ENCODE measurements around the gene FRRS1L.
A peak's percentile ranks its signal among the peaks of the same experiment; 100 is the strongest.

Gene FRRS1L, protein sequence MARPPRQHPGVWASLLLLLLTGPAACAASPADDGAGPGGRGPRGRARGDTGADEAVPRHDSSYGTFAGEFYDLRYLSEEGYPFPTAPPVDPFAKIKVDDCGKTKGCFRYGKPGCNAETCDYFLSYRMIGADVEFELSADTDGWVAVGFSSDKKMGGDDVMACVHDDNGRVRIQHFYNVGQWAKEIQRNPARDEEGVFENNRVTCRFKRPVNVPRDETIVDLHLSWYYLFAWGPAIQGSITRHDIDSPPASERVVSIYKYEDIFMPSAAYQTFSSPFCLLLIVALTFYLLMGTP

DNA sequence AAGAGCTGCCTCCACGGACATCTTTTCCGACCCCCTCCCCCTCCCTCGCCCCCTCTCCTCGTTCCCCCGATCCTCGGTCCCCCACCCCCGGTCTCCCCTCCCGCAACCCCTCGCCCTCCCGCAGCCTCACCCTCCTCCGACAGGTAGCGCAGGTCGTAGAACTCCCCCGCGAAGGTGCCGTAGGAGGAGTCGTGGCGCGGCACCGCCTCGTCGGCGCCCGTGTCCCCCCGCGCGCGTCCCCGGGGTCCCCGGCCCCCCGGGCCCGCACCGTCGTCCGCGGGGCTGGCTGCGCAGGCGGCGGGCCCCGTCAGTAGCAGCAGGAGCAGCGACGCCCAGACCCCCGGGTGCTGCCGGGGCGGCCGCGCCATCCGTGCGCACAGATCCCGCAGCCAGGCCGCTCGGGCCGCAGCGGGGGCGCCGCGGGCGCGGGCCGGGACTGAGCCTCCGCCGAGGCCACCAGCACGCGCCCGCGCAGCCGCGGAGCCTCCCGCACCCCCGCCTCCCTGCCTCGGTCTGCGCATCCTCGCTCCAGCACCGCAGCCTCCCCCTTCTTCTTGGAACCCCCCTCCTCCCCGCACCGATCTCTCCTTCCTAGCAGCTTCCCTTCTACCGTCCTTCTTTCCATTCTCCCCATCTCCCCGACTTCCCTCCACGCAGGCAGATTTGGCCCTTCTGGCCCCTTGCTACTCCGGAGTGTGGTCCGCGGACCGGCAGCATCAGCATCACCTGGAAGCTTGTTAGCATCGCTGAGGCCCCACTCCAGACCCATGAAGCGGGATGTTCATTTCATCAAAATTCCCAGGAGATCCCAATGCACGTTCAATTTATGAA is at the start of gene FRRS1L:
Gene FRRS1L (minus strand): TSS at position 479 of the 831 bp plus-strand sequence. CDS start 111 bp downstream, at position 368.
- DNase-seq: no peak

DNA sequence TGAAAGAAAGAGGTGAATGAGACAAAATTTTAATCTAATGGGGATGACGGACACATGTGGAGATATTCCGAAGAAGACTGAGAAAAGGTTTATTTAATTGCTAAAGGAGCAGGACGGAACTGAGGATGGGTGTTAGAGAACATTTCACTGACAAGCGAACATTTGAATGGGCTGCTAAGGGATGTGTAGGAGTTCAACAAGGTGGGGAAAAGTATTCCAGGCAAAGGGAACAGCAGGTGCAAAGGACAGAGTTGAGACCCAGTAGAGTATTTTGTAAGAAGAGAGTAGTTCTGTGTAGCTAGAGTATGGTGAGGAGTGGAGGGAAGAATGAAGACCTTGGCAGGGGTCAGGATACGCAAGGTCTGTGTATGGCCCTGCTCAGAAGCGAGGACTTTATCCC is 47.4 kb upstream of the FRRS1L start:
- DNase-seq: no peak

DNA sequence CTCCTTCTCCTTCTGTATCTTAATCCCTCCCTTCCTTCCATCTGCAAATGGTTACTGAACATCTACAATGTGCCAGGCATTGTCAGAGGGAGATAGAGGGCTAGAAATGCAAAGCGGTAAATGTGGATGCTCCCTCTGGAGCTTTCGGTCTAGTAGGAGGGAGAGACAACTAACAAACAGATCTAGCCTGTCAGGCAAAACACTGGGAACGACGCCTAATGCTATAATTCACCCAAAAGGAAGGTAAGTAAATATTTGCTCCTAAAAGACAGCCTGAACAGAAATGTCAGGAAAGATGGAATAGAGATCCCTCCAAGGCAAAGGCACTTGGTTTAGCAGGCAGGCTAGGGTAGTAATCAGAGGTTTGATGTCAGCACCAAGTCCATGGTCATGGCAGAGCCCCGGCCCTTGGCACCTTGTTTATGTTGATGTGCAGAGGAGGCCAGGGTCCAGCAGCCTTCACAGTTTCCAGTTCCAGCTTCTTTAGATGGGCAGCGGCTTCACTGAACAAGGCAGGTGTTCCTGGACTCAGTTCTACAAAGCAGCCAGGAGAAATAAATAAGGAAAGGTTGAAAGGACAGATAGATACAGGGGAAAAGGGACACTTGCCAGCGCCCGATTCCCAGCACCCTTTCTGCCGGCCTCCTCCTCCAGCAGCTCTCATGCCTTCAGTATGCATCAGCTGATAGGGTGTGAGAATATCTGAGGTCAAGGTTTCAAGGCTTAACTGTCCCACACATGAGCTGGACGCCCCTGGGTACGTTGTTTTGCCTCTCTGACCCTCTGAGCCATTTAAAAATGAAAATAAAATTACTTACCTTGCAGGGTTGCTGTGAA is 46.5 kb upstream of the FRRS1L start:
- DNase-seq: no peak

DNA sequence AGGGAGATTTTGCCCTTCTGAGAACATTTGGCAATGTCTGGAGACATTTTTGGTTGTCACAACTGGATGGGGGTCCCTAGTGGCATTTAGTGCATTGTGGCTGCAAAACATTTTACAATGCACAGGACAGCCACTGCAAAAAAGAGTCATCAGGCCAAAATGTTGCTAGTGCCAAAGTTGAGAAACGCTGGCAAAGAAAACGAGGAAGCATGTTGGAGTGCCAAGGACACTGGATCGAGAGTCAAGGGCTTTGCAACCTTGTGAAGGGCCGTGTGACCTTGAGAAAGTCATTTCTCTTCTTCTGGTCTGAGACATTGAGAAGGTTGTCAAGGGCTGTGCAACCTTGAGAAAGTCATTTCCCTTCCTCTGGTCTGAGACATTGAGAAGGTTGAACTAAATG is 45.7 kb upstream of the FRRS1L start:
- DNase-seq: no peak

DNA sequence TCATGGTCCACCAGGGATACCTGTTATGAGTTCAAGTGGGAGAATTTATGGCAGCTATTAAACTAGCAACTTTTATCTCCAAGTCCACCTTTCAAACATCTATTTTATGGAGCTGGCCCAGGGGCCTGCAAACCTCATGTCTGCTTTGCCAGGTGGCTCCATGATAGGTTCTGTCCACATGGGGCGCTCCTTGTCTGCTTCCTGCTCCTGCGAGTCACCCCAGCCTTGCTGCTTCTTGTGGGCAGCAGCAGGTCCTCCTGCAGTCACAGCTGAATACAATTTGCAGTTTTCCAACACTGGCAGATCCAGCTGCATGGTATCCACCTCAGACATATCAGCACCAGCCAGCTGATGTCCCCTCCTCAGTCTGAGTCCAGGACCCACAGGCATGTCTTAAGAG is 39.6 kb upstream of the FRRS1L start:
- no peak for DNase-seq

DNA sequence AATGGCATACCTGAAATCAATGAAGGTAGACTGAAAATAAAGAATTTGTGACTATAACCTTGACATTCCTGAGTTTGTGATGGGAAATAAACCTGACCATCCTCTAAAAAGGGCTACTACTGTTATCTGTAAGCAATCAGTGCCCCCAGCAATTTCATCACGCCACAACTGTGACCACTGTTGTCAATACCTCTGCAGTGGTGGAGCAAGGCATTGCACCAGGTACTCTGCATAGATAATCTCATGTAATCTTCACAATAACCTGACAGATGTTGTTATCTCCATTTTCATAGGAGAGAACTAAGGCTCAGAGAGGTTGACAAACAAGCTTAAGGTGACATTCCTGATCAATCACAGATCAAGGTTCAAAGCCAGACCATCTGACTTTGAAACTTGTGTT is 38.5 kb upstream of the FRRS1L start:
- no peak for DNase-seq

DNA sequence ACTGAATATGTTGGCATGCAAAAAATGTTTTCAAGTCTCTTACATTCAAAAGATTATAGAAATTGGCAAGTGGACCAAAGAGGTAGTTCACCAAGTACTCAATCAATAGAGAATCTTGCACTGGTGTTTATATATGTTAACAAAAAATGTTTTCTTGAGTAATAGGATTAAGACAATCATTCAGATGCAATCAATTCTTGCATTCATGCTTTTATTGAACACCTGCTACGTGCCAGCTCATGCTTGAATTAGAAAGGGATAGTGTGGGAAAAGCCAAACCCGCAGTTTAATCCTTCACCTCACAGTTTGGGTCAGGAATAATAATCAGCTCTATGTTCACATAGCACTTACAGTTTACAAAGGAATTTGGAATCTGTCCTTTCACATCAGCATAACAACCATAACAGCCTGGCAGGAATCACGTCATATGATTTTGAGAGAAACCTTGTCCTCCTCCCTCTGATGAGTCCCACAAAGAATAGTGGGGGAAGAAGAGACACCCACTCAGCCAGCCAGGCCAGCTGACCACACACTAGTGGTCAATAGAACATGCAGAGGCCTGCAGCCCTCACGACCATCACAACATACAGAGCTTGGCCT is 36.8 kb upstream of the FRRS1L start:
- DNase-seq: no peak

DNA sequence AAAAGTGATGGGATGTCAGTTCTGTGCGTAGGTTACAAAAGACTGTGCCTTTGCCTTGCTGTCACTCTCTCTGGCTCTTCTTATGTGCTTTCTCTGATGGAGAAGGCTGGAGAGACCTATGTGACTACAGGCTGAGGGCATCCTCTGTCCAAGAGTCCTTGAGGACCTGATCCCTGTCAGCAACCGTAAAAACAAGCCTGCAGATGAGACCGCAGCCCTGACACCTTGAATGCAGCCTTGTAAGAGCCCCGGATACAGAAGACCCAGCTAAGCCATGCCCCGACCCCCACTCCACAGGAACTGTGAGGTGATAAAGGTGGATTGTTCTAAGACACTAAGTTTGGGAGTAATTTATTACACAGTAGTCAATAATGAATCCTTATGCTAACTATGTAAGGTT is 32.6 kb upstream of the FRRS1L start:
- no peak for DNase-seq

DNA sequence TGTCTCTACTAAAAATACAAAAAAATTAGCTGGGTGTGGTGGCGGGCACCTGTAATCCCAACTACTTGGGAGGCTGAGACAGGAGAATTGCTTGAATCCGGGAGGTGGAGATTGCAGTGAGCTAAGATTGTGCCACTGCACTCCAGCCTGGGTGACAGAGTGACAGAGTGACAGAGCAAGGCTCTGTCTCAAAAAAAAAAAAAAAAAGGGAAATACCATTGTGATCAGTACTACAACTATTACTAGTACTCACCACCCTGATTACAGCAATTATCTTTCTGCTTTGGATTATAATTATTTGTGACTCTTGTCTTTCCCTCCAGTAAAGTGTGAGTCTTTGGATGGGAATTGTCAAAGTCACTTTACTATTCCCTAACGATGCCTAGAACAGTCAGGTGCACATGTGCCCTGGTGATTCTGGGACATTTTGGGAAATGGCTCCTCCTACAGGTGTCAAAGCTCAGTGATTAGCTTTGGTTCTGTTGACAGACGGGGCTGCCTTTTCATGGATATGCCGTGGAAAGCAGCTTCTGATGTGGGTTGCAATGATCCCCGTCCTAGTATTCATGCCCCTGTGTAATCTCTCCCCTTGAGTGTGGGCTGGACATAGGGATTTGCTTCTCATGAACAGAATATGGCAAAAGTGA is 31.8 kb upstream of the FRRS1L start:
- DNase-seq: no peak

DNA sequence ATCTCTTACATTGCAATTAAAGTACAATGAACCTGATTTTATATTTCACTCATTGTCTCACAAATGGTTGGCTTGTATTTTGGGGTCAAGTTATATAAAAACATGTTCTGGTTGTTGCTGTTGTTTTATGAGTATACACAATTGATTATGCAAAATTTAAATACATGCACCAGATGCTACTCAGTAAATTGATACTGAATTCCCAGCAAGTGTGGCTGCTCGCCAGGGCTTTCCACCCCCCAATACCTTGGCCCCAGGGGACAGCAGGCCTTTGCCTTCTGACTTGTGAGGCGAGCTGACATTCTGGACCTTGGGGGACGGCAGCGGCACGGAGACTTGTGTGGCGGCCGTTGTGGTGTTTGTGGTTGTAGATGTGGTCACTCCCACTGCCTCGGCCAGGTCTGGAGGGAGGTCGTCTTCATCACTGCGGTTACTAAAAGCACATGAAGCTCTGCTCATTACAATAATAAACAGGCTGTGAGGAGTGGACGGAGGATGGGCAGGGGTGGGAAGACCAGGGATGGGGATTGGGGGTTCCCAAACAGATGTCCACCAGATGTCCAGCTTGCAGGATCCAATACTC is 27.0 kb upstream of the FRRS1L start:
- no peak for DNase-seq

DNA sequence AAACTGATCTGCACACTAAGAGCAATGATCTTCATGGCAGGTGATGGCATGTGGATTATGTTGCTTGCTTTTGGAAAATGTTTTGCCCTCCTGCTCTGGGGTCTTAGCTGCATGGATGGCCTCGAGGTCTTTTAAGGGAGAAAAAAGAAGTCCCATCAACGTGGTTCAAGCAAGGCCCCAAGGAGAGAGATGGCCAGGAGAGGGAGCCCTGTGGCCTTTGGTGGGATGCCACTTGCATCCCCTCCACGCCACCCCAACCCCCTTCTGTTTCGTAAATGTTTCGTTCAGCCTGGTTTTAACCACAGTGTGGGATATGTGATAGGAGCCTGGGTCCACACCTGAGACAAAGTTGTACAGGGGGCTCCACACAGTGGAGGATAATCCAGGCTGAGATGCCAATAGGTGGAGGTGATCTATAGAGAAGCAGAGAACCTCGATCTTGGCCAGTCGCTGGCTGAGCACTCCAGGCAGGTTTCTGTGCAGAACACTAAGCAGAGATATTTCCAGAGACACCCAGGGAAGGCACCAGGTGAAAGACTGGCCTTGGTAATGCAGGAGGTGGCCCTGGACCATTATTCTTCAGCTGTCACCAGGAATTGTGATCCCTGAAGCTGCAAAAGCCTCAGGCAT is 25.8 kb upstream of the FRRS1L start:
- no peak for DNase-seq

DNA sequence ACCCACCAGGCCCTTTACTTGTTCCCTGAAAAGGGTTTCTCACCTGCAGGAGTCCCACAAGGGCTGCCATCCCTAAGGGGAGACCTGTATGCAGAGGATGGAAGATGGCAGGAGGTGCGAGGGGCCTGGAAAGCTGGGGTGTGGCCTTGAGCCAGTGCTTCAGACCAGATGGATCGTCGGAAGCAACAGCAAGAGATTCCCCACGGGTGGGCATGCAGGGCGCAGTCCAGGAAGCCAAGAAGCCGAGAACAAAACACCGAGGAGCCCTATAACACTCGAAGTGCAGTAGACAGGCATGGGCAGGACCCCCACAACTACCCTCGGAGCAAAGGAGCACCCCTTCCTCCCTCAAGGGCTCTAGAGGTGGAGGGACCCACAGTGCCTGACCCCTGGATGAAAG is 24.7 kb upstream of the FRRS1L start:
- DNase-seq: no peak

DNA sequence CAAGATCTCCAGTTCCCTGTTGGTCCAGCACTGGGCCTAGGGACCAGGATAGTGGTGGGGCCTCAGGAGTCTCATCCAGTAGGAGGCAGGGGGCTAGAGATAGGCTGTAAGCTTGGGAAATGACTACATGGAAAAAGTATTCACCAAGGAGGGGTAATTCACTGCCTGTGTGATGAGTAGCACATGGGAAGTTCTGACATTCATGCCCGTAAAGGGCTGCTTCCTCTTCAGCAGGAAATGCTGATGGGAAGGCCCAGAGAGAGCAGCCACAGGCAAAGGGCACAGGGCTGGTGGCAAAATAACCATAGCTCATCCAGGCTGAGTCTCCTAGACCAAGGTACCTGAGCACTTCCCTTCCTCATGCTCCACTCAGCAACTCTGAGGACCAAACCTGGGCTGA is 23.1 kb upstream of the FRRS1L start:
- DNase-seq: no peak

DNA sequence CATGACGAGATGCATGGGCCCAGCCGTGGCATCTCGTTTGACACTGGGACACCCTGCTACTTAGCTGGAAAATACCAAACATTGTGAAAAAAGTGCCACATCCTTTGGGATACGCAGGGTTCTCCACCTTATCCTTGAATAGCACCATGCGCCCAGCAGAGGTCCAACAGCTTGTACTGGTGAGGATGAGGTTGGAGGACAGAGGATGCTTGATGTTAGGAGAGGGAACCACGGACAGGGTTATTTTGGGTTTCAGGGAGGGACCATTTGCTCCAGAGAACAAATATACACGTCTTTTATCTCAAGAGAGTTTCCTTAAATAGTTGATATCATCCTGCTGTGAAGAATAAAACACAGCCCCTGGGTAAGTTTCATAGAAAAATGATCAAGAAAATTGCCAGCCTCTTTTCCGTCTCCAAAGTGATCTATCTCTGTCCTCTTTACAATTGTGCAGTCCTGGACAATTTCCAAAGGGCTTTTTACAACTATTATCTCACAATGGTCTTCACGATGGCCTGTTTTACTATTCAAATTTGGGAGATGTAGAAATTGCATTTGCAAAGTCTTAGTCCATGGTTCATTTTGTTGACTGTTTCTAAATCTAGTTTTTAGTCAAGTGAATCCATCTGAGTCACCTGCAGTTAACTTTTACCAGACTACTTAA is 19.9 kb upstream of the FRRS1L start:
- DNase-seq: no peak

DNA sequence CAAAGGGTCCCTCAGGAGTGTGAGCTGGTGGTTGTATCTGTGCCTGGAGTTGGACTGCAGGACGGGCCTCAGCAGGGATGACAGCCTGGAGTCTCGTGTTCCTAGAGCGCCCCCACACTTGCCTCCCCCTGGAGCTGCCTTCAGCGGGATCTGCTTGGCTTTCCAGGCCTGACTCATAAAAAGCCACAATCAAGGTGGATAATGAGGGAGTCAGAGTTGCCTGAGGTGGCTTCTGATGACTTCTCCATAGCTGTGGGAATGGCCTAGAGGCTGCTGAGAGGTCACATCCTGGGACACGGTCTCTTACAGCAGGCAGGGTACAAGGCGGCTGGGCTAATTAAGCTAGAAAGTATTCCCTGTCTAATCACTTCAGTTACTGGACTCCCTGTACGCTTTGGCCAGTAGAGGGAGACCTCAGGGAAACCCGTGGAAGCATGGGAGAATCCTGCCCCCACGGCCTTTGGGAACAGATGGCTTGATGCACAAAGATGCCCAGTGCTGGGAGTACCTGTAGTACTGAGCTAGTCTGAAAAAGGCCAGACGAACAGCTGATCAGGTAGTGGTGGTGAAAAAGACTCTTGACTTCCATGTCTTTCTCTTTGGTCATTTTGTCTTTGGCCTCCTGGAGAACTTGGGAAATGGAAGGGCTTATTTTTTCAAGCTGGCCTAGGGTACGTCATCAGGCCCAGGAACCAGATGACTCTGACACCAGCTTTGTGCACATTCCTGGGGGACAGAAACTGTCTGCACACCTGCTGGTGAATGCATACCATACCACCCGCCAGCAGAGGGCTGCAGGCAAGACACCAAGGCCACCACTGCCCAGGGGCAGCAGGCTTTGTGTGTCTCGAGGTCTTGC is 16.1 kb upstream of the FRRS1L start:
- peak; percentile 39 for DNase-seq

DNA sequence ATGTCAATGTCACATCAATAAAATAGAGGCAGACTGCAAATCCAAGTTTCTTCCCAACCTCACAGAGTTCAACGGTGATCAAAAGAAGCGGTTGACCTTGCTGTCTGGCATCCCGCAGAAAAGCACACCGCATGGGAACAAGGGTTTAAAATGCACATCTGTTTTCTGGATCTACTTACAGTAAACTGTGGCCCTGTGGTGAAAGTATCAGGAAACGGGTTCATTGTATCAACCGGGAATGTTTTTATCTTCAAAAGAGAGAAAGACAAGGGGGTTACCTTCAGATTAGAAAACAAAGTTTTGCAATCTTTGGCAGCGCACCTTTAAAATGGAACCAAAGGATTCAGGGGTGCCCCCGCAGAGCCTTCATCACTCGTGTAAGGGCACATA is 15.5 kb upstream of the FRRS1L start:
- DNase-seq: no peak

DNA sequence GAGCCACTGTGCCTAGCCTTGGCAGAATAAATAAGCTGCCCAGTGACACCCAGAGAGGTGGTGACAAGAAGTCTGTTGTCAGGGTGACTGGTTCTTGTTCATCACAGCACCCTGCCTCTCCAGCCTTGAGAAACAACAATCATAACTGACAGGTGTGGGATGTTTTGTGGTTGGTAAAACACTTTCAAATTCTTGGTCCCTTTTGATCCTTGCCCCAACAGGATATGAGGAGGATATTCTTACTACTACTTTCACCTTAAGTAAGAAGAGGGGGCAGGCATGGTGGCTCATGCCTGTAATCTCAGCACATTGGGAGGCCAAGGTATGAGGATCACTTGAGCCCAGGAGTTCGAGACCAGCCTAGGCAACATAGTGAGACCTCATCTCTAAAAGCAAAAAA is 14.2 kb upstream of the FRRS1L start:
- no peak for DNase-seq

DNA sequence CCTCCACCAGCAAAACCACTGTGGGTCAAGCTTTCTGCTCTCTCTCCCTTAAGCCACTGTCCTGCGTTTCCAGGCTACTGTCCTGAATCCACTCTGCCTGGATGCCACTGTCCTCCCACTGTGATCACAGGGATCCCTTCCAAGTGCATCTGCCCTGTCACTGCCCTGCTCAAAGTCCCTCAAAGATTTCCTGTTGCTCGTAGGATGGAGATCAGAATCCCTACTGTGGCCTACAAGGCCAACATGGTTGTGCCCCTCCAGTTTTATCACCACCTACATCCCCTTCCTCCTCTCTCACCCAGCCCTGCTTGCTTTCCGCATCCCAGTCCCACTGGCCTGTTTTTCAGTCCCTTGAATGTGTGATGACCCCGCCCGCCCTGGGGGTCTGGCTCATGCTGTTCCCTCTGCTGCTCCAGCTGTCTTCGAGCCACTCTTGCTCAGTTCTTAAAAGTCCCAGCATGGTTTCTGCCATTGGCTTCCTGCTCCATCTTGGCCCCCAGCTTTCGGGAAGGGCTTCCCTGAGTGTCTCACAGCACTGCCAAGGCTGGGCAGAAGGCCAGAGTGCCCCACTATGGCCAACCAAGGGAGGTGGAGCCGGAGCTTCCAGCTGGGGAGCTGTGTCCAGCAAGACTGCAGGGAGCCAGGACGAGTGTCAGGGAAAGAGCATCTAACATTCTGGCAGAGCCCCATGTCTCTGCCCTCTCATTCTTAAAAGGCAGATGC is 12.9 kb upstream of the FRRS1L start:
- DNase-seq: no peak

DNA sequence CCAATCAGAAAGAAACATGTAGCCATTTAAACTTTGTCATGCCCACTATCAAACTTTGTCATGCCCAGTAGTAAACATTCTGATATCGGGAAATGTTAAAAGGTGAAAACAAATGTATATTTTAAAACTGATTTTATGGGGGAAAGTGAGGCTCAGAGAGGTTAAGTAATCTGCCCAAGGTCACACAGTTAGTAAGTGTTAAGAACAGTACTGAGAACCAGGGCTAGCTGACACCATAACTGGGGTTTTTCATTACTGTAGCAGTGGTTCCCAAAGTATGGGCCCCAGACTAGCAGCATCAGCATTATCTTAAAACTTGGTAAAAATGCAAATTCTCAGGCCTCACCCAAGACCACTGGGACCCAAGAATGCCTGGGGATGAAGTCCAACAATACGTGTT is 9.9 kb upstream of the FRRS1L start:
- DNase-seq: no peak

DNA sequence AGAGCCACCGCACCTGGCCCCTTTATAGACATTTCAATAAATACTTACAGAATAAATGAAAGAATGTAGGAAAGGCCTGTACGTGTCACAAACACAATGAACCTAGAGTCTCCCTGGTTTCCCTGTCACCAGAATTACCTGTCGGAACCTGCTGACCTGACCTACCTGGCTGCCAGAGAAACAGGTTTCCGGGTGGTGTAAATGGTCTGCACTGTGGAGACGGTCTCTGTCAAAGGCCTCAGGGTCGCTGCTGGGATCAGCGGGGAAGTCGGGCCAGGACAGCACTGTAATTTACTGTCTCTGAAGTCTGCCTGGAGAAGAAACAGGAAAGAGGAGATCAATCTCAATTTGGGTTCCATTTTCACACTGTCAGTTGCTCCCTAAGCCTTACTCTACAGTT is 9.3 kb upstream of the FRRS1L start:
- DNase-seq: no peak
